Measurements from ENCODE around the gene CHD9NB. TPM values are rescaled to one million over a fixed set of nuclear protein-coding genes. Genes with fewer than 3 reads are reported as not detected.

The CHD9NB gene
- polyA plus RNA-seq, 2 of the 4 experiments (the other 2 are of a cell fraction): 2.0 to 2.8 TPM

GRCh38 chr16:53099318-53100130 is 46.8 kb upstream of the CHD9NB start (continued):
- TF ChIP-seq KDM1A (IDR thresholded peaks at IDR 0.05; ENCODE audit: low read depth): no peak

GRCh38 chr16:53098526-53099317 is 46.0 kb upstream of the CHD9NB start:
- Histone ChIP-seq H3K9me3 (no peaks in the 10 kb centered on the region), H3K4me2 (peak overlapping the region; percentile 92), H3K4me3 (peak overlapping the region; percentile 31; the same call in 2 of the 3 replicates), H3K27ac (peak overlapping the region; percentile 95 to 96), H3K4me1 (peaks cover 57% of the 10 kb centered on the region)
- ATAC-seq (peak; percentile 74 to 75), DNase-seq (ENCODE audit: low read depth in 1 of 2, low spot score in 1 of 2) (peak; percentile 32 to 76), FAIRE-seq (no peak)
- ChIA-PET POLR2A (interaction anchor here (0.7 to 5.2 kb wide), 7 partner anchors 19 to 158 kb away, joined by 3 to 54 read pairs (median 18); partner anchors contain the start of genes CHD9 and CHD9NB), CTCF (interaction anchor here (1.3 to 7.8 kb wide), 7 partner anchors 16 to 110 kb away, joined by 3 to 49 read pairs (median 5); partner anchors contain the start of gene CHD9)
- WGBS (ENCODE audit: missing lambda C conversion rate): 21% methylated on average over 16 of the region's 16 CpGs
- TF ChIP-seq, protein P1, sequence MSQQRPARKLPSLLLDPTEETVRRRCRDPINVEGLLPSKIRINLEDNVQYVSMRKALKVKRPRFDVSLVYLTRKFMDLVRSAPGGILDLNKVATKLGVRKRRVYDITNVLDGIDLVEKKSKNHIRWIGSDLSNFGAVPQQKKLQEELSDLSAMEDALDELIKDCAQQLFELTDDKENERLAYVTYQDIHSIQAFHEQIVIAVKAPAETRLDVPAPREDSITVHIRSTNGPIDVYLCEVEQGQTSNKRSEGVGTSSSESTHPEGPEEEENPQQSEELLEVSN (IDR thresholded peaks at IDR 0.05; ENCODE audit: borderline replicate concordance, low read depth): no peak
- TF ChIP-seq POLR2A (IDR thresholded peaks at IDR 0.05; ENCODE audit: low read length) (0 out of 2 replicates have a peak, but pooled peaks have one; percentile 17), FOSL2 (IDR thresholded peaks at IDR 0.05) (no peak), FOSL2 (CRISPR knock-in tag; IDR thresholded peaks at IDR 0.05) (peak; percentile 43)

GRCh38 chr16:53097190-53097589 is 44.5 kb upstream of the CHD9NB start:
- peaks cover 67% of the 10 kb centered on the region for H3K4me1 ChIP-seq
- H3K4me2 ChIP-seq: no peak overlapping the region
- 91% methylated on average over 4 of the region's 4 CpGs for WGBS (ENCODE audit: missing lambda C conversion rate)
- ChIA-PET POLR2A (interaction anchor here (5.2 kb wide), 1 partner anchor 17 kb away, joined by 54 read pairs; no protein-coding TSS in a partner anchor), CTCF (interaction anchor here (2.7 to 3.1 kb wide), 2 partner anchors 17 to 43 kb away, joined by 11 to 15 read pairs; partner anchors contain the start of gene CHD9)
- no peak for TF ChIP-seq NR3C1 (IDR thresholded peaks at IDR 0.05)
- no peak for TF ChIP-seq POLR2AphosphoS2 (conservative IDR thresholded peaks at IDR 0.05; ENCODE audit: low read length)
- TF ChIP-seq HEYL (CRISPR knock-in tag; IDR thresholded peaks at IDR 0.05): no peak
- no peak for TF ChIP-seq FOXS1 (CRISPR knock-in tag; IDR thresholded peaks at IDR 0.05)
- no peak for TF ChIP-seq ZSCAN20 (CRISPR knock-in tag; IDR thresholded peaks at IDR 0.05)
- no peak for TF ChIP-seq RAD21 (conservative IDR thresholded peaks at IDR 0.05 in 1 of 2, IDR thresholded peaks at IDR 0.05 in 1 of 2)
- TF ChIP-seq MYC (IDR thresholded peaks at IDR 0.05; ENCODE audit: borderline replicate concordance, low read length): no peak
- TF ChIP-seq, protein P2, sequence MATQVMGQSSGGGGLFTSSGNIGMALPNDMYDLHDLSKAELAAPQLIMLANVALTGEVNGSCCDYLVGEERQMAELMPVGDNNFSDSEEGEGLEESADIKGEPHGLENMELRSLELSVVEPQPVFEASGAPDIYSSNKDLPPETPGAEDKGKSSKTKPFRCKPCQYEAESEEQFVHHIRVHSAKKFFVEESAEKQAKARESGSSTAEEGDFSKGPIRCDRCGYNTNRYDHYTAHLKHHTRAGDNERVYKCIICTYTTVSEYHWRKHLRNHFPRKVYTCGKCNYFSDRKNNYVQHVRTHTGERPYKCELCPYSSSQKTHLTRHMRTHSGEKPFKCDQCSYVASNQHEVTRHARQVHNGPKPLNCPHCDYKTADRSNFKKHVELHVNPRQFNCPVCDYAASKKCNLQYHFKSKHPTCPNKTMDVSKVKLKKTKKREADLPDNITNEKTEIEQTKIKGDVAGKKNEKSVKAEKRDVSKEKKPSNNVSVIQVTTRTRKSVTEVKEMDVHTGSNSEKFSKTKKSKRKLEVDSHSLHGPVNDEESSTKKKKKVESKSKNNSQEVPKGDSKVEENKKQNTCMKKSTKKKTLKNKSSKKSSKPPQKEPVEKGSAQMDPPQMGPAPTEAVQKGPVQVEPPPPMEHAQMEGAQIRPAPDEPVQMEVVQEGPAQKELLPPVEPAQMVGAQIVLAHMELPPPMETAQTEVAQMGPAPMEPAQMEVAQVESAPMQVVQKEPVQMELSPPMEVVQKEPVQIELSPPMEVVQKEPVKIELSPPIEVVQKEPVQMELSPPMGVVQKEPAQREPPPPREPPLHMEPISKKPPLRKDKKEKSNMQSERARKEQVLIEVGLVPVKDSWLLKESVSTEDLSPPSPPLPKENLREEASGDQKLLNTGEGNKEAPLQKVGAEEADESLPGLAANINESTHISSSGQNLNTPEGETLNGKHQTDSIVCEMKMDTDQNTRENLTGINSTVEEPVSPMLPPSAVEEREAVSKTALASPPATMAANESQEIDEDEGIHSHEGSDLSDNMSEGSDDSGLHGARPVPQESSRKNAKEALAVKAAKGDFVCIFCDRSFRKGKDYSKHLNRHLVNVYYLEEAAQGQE (IDR thresholded peaks at IDR 0.05): no peak
- TF ChIP-seq, protein P3, sequence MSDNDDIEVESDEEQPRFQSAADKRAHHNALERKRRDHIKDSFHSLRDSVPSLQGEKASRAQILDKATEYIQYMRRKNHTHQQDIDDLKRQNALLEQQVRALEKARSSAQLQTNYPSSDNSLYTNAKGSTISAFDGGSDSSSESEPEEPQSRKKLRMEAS (IDR thresholded peaks at IDR 0.05): no peak
- no peak for TF ChIP-seq BCL3 (IDR thresholded peaks at IDR 0.05)
- no peak for TF ChIP-seq HES2 (IDR thresholded peaks at IDR 0.05)
- no peak for TF ChIP-seq RCOR1 (IDR thresholded peaks at IDR 0.05; ENCODE audit: low read depth, low read length)
- no peaks in the 10 kb centered on the region for H3K9me3 ChIP-seq
- no peak for DNase-seq (ENCODE audit: low read depth in 1 of 2, low spot score in 1 of 2)
- H3K4me3 ChIP-seq: no peak overlapping the region
- ATAC-seq: no peak
- H3K27ac ChIP-seq: peak overlapping the region in 1 of 2 experiments; percentile 95; a peak in 4 of 6 replicates
- no peak for FAIRE-seq
